Measurements from ENCODE around the gene DPH6.
"Not testable (repeated sequence)": the region's sequence is repeated elsewhere in the genome, so short reads cannot be mapped to it uniquely, and the experiment has no call there.

The DPH6 gene

GRCh38 chr15:35545824-35546510 is at the start of gene DPH6:
DPH6 (minus strand) TSS chr15:35546165; CDS start chr15:35546141, 24 bp downstream.
- peak; percentile 83 for DNase-seq (ENCODE audit: low spot score)

GRCh38 chr15:35595656-35596055 is 49.7 kb upstream of the DPH6 start:
- no peak for DNase-seq (ENCODE audit: low spot score)

- DNase-seq (ENCODE audit: low spot score): not testable (repeated sequence)
Measured at GRCh38 chr15:35591987-35592386, 46.0 kb upstream of the DPH6 start.

- no peak for DNase-seq (ENCODE audit: low spot score)
Measured at GRCh38 chr15:35583863-35584528, 38.0 kb upstream of the DPH6 start.

GRCh38 chr15:35580606-35581005 is 34.6 kb upstream of the DPH6 start:
- DNase-seq (ENCODE audit: low spot score): no peak

- DNase-seq (ENCODE audit: low spot score): no peak
Measured at GRCh38 chr15:35567392-35567791, 21.4 kb upstream of the DPH6 start.

GRCh38 chr15:35566991-35567390 is 21.0 kb upstream of the DPH6 start:
- no peak for DNase-seq (ENCODE audit: low spot score)

GRCh38 chr15:35565901-35566300 is 19.9 kb upstream of the DPH6 start:
- DNase-seq (ENCODE audit: low spot score): no peak

GRCh38 chr15:35562641-35563040 is 16.7 kb upstream of the DPH6 start:
- no peak for DNase-seq (ENCODE audit: low spot score)

- no peak for DNase-seq (ENCODE audit: low spot score)
Measured at GRCh38 chr15:35561308-35561707, 15.3 kb upstream of the DPH6 start.

- no peak for DNase-seq (ENCODE audit: low spot score)
Measured at GRCh38 chr15:35560870-35561269, 14.9 kb upstream of the DPH6 start.

GRCh38 chr15:35560258-35560657 is 14.3 kb upstream of the DPH6 start:
- no peak for DNase-seq (ENCODE audit: low spot score)

GRCh38 chr15:35559683-35560082 is 13.7 kb upstream of the DPH6 start:
- no peak for DNase-seq (ENCODE audit: low spot score)

GRCh38 chr15:35557544-35557943 is 11.6 kb upstream of the DPH6 start:
- peak; percentile 29 for DNase-seq (ENCODE audit: low spot score)

GRCh38 chr15:35557012-35557411 is 11.0 kb upstream of the DPH6 start:
- DNase-seq (ENCODE audit: low spot score): no peak

- no peak for DNase-seq (ENCODE audit: low spot score)
Measured at GRCh38 chr15:35555244-35555643, 9.3 kb upstream of the DPH6 start.

- no peak for DNase-seq (ENCODE audit: low spot score)
Measured at GRCh38 chr15:35550957-35551356, 5.0 kb upstream of the DPH6 start.

GRCh38 chr15:35549567-35549966 is 3.6 kb upstream of the DPH6 start:
- DNase-seq (ENCODE audit: low spot score): no peak

- no peak for DNase-seq (ENCODE audit: low spot score)
Measured at GRCh38 chr15:35548435-35548834, 2.5 kb upstream of the DPH6 start.

- no peak for DNase-seq (ENCODE audit: low spot score)
Measured at GRCh38 chr15:35547775-35548364, 1.9 kb upstream of the DPH6 start.

GRCh38 chr15:35546511-35547381 is 781 bp upstream of the DPH6 start:
- DNase-seq (ENCODE audit: low spot score): no peak

GRCh38 chr15:35545316-35545823 is 595 bp downstream of the DPH6 start:
- DNase-seq (ENCODE audit: low spot score): peak; percentile 31

Measured in activated CD4-positive, alpha-beta T cell treated with anti-CD3 and anti-CD28 coated beads, Interleukin-2, Interleukin-4, amounts not matched to agents 100 ng/mL and 50 ng/mL, durations not matched to agents 16 hours and 8 hours (primary cell).